ENCODE data around the gene SYCN.

The SYCN gene

DNA sequence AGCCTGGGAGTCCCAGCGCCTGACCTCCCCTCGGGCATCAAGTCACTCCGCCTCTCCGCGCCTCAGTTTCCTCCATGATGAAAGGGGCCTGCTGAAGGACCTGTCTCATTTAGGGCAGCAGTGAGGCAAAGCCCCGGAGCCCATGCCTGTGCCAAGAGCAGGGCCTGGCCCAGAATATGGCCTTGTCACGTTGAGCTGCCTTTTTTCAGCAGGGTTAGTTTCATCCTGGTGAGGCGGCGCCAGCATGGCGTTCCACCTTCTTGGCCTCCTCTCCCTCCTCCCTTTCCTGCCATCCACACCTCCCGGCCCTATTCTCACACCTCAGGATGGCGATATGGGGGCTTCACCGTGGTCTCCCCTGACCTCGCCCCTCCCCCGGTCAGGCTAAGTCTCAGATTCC lies 48.3 kb downstream of the SYCN start:
- Histone ChIP-seq H3K79me2 (ENCODE audit: insufficient read depth, low read depth) (0 out of 2 replicates have a peak, but pooled peaks cover 6% of the 10 kb centered on the region), H3K4me1 (ENCODE audit: low read depth, poor library complexity, severe bottlenecking) (no peaks in the 10 kb centered on the region), H2AFZ (ENCODE audit: low read depth) (no peak overlapping the region), H4K20me1 (ENCODE audit: insufficient read depth) (no peaks in the 10 kb centered on the region), H3K36me3 (ENCODE audit: insufficient read depth) (no peaks in the 10 kb centered on the region), H3K27me3 (ENCODE audit: insufficient read depth, low read depth) (no peaks in the 10 kb centered on the region), H3K4me2 (no peak overlapping the region), H3K4me3 (IDR thresholded peaks at IDR 0.05; ENCODE audit: insufficient read depth, low read depth, low read length) (no peak overlapping the region), H3K27ac (no peak overlapping the region), H3K9ac (no peak overlapping the region)
- TF ChIP-seq CTCF (conservative IDR thresholded peaks at IDR 0.05; ENCODE audit: low read depth, low read length): no peak

- H4K20me1 ChIP-seq (ENCODE audit: insufficient read depth): no peaks in the 10 kb centered on the region
- H3K4me3 ChIP-seq (IDR thresholded peaks at IDR 0.05; ENCODE audit: insufficient read depth, low read depth, low read length): no peak overlapping the region
- H3K4me1 ChIP-seq (ENCODE audit: low read depth, poor library complexity, severe bottlenecking): no peaks in the 10 kb centered on the region
- H2AFZ ChIP-seq (ENCODE audit: low read depth): no peak overlapping the region
- no peak for TF ChIP-seq CTCF (conservative IDR thresholded peaks at IDR 0.05; ENCODE audit: low read depth, low read length)
- H3K79me2 ChIP-seq (ENCODE audit: insufficient read depth, low read depth): 0 out of 2 replicates have a peak, but pooled peaks cover 7% of the 10 kb centered on the region
- H3K4me2 ChIP-seq: no peak overlapping the region
- no peaks in the 10 kb centered on the region for H3K36me3 ChIP-seq (ENCODE audit: insufficient read depth)
- H3K9ac ChIP-seq: no peak overlapping the region
- H3K27me3 ChIP-seq (ENCODE audit: insufficient read depth, low read depth): no peaks in the 10 kb centered on the region
- no peak overlapping the region for H3K27ac ChIP-seq
These were observed 48.9 kb downstream of the SYCN start for GRCh38 chr19:39155114-39155700.

DNA sequence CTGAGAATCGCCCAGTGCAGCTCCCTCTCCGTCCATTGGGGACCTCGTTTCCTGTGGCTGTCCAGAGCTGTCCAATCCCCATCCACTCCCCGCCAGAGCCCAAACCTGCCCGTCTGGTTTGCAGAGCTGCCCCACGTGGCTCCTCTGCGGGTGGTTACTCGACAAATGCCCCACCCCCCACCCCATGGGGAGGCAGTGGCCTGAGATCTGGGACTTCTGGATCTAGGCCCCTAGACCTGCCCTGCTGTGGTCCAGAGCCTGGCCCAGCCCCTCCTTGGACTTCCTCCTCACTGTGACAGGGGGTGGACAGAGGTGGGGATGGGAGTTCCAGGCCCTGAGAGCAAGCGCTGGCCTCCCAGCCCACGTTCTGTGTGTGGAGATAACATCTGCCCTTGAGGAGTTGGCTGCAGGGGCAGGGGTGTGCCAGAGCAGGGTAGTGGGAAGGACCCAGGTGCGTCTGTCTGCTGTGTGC lies 49.4 kb downstream of the SYCN start:
- 0 out of 2 replicates have a peak, but pooled peaks cover 7% of the 10 kb centered on the region for H3K79me2 ChIP-seq (ENCODE audit: insufficient read depth, low read depth)
- H2AFZ ChIP-seq (ENCODE audit: low read depth): no peak overlapping the region
- no peaks in the 10 kb centered on the region for H3K36me3 ChIP-seq (ENCODE audit: insufficient read depth)
- H3K27ac ChIP-seq: no peak overlapping the region
- H3K9ac ChIP-seq: no peak overlapping the region
- H3K4me3 ChIP-seq (IDR thresholded peaks at IDR 0.05; ENCODE audit: insufficient read depth, low read depth, low read length): no peak overlapping the region
- no peak for TF ChIP-seq CTCF (conservative IDR thresholded peaks at IDR 0.05; ENCODE audit: low read depth, low read length)
- no peaks in the 10 kb centered on the region for H4K20me1 ChIP-seq (ENCODE audit: insufficient read depth)
- H3K4me1 ChIP-seq (ENCODE audit: low read depth, poor library complexity, severe bottlenecking): no peaks in the 10 kb centered on the region
- H3K4me2 ChIP-seq: no peak overlapping the region
- H3K27me3 ChIP-seq (ENCODE audit: insufficient read depth, low read depth): no peaks in the 10 kb centered on the region

GRCh38 chr19:39154100-39154628 lies 49.9 kb downstream of the SYCN start:
- no peak overlapping the region for H3K27ac ChIP-seq
- TF ChIP-seq CTCF (conservative IDR thresholded peaks at IDR 0.05; ENCODE audit: low read depth, low read length): no peak

More at GRCh38 chr19:39154100-39154628, 49.9 kb downstream of the SYCN start:
- Histone ChIP-seq H3K36me3 (ENCODE audit: insufficient read depth) (no peaks in the 10 kb centered on the region), H3K79me2 (ENCODE audit: insufficient read depth, low read depth) (0 out of 2 replicates have a peak, but pooled peaks cover 7% of the 10 kb centered on the region), H3K27me3 (ENCODE audit: insufficient read depth, low read depth) (no peaks in the 10 kb centered on the region), H4K20me1 (ENCODE audit: insufficient read depth) (no peaks in the 10 kb centered on the region), H3K4me1 (ENCODE audit: low read depth, poor library complexity, severe bottlenecking) (no peaks in the 10 kb centered on the region), H2AFZ (ENCODE audit: low read depth) (no peak overlapping the region), H3K4me2 (no peak overlapping the region), H3K9ac (no peak overlapping the region), H3K4me3 (IDR thresholded peaks at IDR 0.05; ENCODE audit: insufficient read depth, low read depth, low read length) (no peak overlapping the region)

Measured in KMS-11 (cell line).